Fibroblast of pulmonary artery (primary cell): ENCODE results near the gene HBS1L.

Experiments used
- DNase-seq: peaks from one replicate; pipeline ENCODE4 v3.0.0-alpha.2; 2010; ENCODE audit warnings: low read depth
- H3K4me3 ChIP-seq: replicated peaks from 2 replicates; pipeline ENCODE4 v1.5.1; 2011; ENCODE audit warnings: low read depth, mild to moderate bottlenecking, control low read depth, low read length, moderate library complexity
- TF ChIP-seq, protein P1 (sequence below): IDR thresholded peaks from 2 replicates; pipeline ENCODE4 v1.5.1; 2011; ENCODE audit warnings: mild to moderate bottlenecking, control low read depth, low read length, inconsistent platforms; ENCODE audit errors: missing control alignments

The HBS1L gene

DNA sequence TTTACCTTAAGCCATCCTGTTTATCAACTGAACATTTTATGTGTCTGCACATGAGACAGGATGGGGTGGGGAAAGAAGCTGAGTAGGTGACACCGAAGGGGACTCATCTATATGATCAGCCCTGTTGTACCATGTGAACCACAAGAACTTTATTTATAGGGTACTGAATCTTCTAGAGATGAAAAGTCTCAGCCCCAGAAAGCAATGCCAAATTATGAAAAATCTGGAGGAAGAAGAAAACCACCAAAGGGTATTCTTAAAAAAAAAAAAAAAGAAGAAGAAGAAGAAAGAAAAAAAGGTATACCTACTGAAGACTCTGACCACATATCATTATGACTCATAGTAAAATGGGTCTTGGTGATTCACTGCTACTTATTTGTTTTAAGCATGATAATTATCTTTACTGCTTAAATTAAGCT lies 39.8 kb upstream of the HBS1L start:
- no peak overlapping the region for H3K4me3 ChIP-seq
- no peak for DNase-seq
- TF ChIP-seq, protein P1, sequence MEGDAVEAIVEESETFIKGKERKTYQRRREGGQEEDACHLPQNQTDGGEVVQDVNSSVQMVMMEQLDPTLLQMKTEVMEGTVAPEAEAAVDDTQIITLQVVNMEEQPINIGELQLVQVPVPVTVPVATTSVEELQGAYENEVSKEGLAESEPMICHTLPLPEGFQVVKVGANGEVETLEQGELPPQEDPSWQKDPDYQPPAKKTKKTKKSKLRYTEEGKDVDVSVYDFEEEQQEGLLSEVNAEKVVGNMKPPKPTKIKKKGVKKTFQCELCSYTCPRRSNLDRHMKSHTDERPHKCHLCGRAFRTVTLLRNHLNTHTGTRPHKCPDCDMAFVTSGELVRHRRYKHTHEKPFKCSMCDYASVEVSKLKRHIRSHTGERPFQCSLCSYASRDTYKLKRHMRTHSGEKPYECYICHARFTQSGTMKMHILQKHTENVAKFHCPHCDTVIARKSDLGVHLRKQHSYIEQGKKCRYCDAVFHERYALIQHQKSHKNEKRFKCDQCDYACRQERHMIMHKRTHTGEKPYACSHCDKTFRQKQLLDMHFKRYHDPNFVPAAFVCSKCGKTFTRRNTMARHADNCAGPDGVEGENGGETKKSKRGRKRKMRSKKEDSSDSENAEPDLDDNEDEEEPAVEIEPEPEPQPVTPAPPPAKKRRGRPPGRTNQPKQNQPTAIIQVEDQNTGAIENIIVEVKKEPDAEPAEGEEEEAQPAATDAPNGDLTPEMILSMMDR: no peak

DNA sequence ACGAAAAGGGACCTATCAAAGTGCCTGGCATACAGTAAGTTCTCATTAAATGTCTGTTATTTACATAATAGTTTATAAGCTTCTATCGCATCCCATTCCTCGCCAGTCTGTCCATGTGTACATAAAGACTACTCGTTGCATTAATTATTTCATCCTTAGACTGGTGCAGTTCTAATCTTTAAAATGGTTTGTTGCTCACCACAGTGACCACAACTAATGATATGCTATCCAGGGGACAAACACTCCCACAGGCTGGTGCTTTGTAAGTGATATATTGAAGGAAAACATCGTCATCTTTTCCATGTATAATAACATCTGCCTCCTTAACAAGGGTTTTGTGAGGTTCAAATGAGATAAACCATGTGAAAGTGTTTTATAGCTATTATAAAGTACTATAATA lies 39.0 kb upstream of the HBS1L start:
- TF ChIP-seq, protein P1: no peak
- no peak for DNase-seq
- H3K4me3 ChIP-seq: no peak overlapping the region

DNA sequence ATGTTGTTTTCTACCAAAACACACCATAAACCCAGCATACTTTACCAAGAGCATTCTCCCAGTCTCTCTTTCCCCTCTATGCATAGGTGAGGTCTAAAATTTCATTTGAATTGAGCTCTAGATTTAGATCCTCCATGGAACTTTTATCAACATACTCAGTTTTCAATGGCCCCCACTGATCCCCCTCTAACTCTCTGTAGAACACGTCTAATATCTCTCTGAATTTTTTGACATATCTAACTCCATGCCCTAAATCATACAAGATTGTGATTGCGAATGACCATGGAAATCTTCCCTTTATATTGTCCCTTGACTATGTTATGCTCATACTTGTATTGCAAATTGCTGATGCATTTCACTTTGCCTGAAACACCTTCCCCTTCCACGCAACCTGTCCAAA lies 38.1 kb upstream of the HBS1L start:
- H3K4me3 ChIP-seq: no peak overlapping the region
- TF ChIP-seq, protein P1: no peak
- no peak for DNase-seq

DNA sequence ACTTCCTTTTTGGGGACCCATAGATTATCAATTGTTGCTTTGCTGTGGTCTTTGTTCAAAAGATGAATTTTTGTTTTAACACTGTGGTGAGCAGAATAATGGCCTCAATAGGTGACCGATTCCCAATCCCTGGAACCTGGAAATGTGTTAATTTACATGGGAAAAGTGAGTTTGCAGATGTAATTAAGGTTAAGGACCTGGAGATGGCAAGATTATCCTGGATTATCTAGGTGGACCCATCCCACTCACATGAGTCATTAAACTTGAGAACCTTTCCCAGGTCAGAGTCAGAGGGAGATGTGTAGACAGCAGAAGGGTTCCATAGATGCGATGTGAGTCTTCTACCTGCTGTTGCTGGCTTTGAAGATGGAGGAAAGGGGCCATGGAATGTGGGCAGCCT lies 36.2 kb upstream of the HBS1L start:
- H3K4me3 ChIP-seq: no peak overlapping the region
- TF ChIP-seq, protein P1: no peak
- DNase-seq: no peak

DNA sequence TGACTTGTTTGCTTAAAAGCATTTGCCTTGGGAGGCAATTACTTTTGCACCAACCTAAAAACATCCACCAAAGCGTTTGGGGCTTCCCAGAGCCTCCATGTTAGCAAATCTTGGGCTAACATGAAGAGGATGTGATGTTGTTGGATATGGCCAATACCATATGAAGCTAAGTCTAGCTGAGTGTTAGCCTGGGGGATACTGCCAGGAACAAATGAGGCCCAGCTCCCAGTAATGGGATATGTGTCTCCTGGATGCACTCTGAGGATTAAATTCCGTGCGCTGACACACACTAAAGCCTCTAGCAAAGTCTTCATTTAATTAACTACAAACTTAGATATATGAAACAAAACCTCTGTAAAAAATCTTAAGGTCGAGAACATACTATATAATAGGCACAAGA lies 35.3 kb upstream of the HBS1L start:
- no peak for DNase-seq
- H3K4me3 ChIP-seq: no peak overlapping the region
- TF ChIP-seq, protein P1: no peak

DNA sequence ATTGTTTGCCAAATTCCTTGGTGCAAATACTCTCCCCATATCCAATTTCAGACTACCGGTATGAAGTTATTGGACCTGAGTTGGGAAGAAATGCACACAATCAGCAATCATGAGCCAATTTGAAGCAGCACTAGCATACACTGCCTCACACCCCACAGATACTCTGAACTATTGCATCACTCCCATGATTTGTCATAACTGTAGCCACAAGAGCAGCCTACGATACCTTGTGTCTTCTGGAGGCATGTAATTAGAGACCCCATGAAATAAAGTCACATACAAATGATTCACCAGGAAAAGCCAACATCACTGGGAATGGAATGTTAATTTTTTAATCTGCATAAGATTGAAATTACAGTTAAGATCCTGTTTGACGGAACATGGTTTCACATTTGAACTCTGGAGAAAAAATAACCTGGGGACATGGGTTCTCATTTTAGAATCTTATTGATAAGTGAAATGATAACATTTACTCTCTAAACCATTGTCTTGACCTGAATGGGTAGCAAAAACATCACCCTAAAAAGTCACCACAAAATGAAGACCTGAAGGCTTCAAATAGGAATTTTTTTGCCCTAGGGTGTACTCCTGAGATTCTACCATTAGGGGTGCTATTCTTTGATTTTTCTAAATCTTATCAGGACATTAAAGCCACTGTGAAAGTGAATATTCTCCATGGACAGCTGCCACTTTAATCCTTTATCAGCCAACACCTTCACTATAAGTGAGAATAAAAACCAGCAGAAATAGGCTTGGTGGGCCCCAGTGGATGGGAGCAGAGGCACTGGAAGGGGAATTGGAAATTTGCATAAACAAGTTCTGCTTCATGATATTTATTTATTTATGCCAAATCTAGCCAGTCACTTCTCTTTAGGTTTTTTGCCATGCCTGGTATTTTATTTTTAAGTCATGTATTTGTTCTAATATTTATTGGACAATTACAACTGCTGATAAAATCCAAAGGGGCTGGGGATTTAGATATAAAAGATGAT lies 34.5 kb upstream of the HBS1L start:
- peak; percentile 51 for DNase-seq
- TF ChIP-seq, protein P1: peak; percentile 40
- H3K4me3 ChIP-seq: no peak overlapping the region
